GM19438 (cell line): ENCODE data around the gene SLC25A24.
A peak's percentile ranks its signal among the peaks of the same experiment; 100 is the strongest.
"Not testable (repeated sequence)": the region's sequence is repeated elsewhere in the genome, so short reads cannot be mapped to it uniquely, and the experiment has no call there.

Experiments used
- ATAC-seq: cut with Tn5 transposase; IDR thresholded peaks from one replicate; pipeline ENCODE4 v1.9.1; 2021; ENCODE audit warnings: low read depth; ENCODE audit not compliant: unreplicated experiment

The SLC25A24 gene

GRCh38 chr1:108140936-108141335, 59.2 kb downstream of the SLC25A24 start:
- ATAC-seq: no peak

- no peak for ATAC-seq
These were observed 60.0 kb downstream of the SLC25A24 start for GRCh38 chr1:108140177-108140576.

GRCh38 chr1:108139555-108139954, 60.6 kb downstream of the SLC25A24 start:
- not testable (repeated sequence) for ATAC-seq

GRCh38 chr1:108133148-108133547, 67.0 kb downstream of the SLC25A24 start:
- not testable (repeated sequence) for ATAC-seq

- ATAC-seq: not testable (repeated sequence)
These were observed 67.8 kb downstream of the SLC25A24 start for GRCh38 chr1:108132367-108132766.

- not testable (repeated sequence) for ATAC-seq
These were observed 68.9 kb downstream of the SLC25A24 start for GRCh38 chr1:108131281-108131680.

GRCh38 chr1:108130794-108131193, 69.3 kb downstream of the SLC25A24 start:
- no peak for ATAC-seq

- ATAC-seq: no peak
These were observed 70.1 kb downstream of the SLC25A24 start for GRCh38 chr1:108129999-108130398.

- ATAC-seq: peak; percentile 87
These were observed 74.6 kb downstream of the SLC25A24 start for GRCh38 chr1:108125312-108126138.

GRCh38 chr1:108124622-108125311, 75.4 kb downstream of the SLC25A24 start:
- no peak for ATAC-seq

GRCh38 chr1:108124023-108124422, 76.1 kb downstream of the SLC25A24 start:
- ATAC-seq: no peak

- no peak for ATAC-seq
These were observed 78.6 kb downstream of the SLC25A24 start for GRCh38 chr1:108121358-108122143.

- ATAC-seq: no peak
These were observed 80.0 kb downstream of the SLC25A24 start for GRCh38 chr1:108120163-108120562.

- ATAC-seq: no peak
These were observed 80.6 kb downstream of the SLC25A24 start for GRCh38 chr1:108119500-108119899.

GRCh38 chr1:108117945-108118902, 81.9 kb downstream of the SLC25A24 start:
- no peak for ATAC-seq

GRCh38 chr1:108117237-108117636, 82.9 kb downstream of the SLC25A24 start:
- ATAC-seq: no peak

GRCh38 chr1:108114033-108114599, 86.0 kb downstream of the SLC25A24 start:
- ATAC-seq: no peak

GRCh38 chr1:108113496-108113895, 86.6 kb downstream of the SLC25A24 start:
- no peak for ATAC-seq

- ATAC-seq: no peak
These were observed 90.7 kb downstream of the SLC25A24 start for GRCh38 chr1:108109295-108109973.
